Measurements from ENCODE around the gene ZNF75A. TPM values are rescaled to one million over a fixed set of nuclear protein-coding genes. Genes with fewer than 3 reads are reported as not detected.

ZNF75A gene
- total RNA-seq, 1 donor from 2014 or later = 24.6 TPM

- Histone ChIP-seq H3K9me3 (peaks cover 73% of the 10 kb centered on the region), H3K27me3 (no peaks in the 10 kb centered on the region), H3K27ac (no peak overlapping the region), H3K4me3 (no peak overlapping the region), H3K4me1 (no peaks in the 10 kb centered on the region), H3K36me3 (peaks cover 18 to 74% of the 10 kb centered on the region in 2 donors)
- TF ChIP-seq POLR2AphosphoS5 (IDR thresholded peaks at IDR 0.05; ENCODE audit: insufficient read depth in 1 of 2, low read depth in 1 of 2) = no peak
- TF ChIP-seq POLR2A (IDR thresholded peaks at IDR 0.05) = no peak
- no peak for TF ChIP-seq CTCF (IDR thresholded peaks at IDR 0.05)
- intact Hi-C loops (cut with DNase I) = no loop called here
- DNase-seq (ENCODE audit: extremely low spot score in 2 of 2) = no peak
These were observed 12.7 kb upstream of the ZNF75A start for GRCh38 chr16:3292604-3293003.

GRCh38 chr16:3295209-3295608 lies 10.1 kb upstream of the ZNF75A start:
- Histone ChIP-seq H3K36me3 (peaks cover 3 to 56% of the 10 kb centered on the region in 2 donors), H3K27me3 (no peaks in the 10 kb centered on the region), H3K4me1 (no peaks in the 10 kb centered on the region), H3K4me3 (no peak overlapping the region), H3K9me3 (peaks cover 58% of the 10 kb centered on the region), H3K27ac (no peak overlapping the region)
- intact Hi-C loops (cut with DNase I) = no loop called here
- DNase-seq (ENCODE audit: extremely low spot score in 2 of 2) = no peak
- no peak for TF ChIP-seq CTCF (IDR thresholded peaks at IDR 0.05)
- no peak for TF ChIP-seq POLR2AphosphoS5 (IDR thresholded peaks at IDR 0.05; ENCODE audit: insufficient read depth in 1 of 2, low read depth in 1 of 2)
- TF ChIP-seq POLR2A (IDR thresholded peaks at IDR 0.05) = no peak

- no peak for DNase-seq (ENCODE audit: extremely low spot score in 2 of 2)
- Histone ChIP-seq H3K36me3 (peaks cover 0 to 56% of the 10 kb centered on the region in 2 donors), H3K4me3 (no peak overlapping the region), H3K27me3 (no peaks in the 10 kb centered on the region), H3K27ac (no peak overlapping the region), H3K9me3 (peaks cover 54% of the 10 kb centered on the region), H3K4me1 (no peaks in the 10 kb centered on the region)
- intact Hi-C loops (cut with DNase I) = no loop called here
- TF ChIP-seq POLR2A (IDR thresholded peaks at IDR 0.05) = no peak
These were observed 9.5 kb upstream of the ZNF75A start for GRCh38 chr16:3295783-3296182.

GRCh38 chr16:3304370-3304769 lies 927 bp upstream of the ZNF75A start:
- H3K9me3 ChIP-seq = peaks cover 46% of the 10 kb centered on the region

GRCh38 chr16:3306078-3306477 lies 781 bp downstream of the ZNF75A start:
- intact Hi-C loops (cut with DNase I) = no loop called here
- Histone ChIP-seq H3K36me3 (peaks cover 0 to 64% of the 10 kb centered on the region in 2 donors), H3K27me3 (no peaks in the 10 kb centered on the region), H3K4me3 (peak overlapping the region; percentile 79 to 81), H3K9me3 (peaks cover 44% of the 10 kb centered on the region), H3K4me1 (peaks cover 15% of the 10 kb centered on the region), H3K27ac (peak overlapping the region; percentile 74)
- TF ChIP-seq POLR2AphosphoS5 (IDR thresholded peaks at IDR 0.05; ENCODE audit: insufficient read depth in 1 of 2, low read depth in 1 of 2) (no peak), CTCF (IDR thresholded peaks at IDR 0.05) (no peak), POLR2A (IDR thresholded peaks at IDR 0.05) (no peak)
- DNase-seq (ENCODE audit: extremely low spot score in 2 of 2) = no peak

More at GRCh38 chr16:3304370-3304769, 927 bp upstream of the ZNF75A start:
- Histone ChIP-seq H3K27ac (no peak overlapping the region), H3K4me3 (peak overlapping the region; percentile 79 to 81), H3K27me3 (no peaks in the 10 kb centered on the region), H3K36me3 (peaks cover 0 to 72% of the 10 kb centered on the region in 2 donors), H3K4me1 (peaks cover 15% of the 10 kb centered on the region)
- TF ChIP-seq CTCF (IDR thresholded peaks at IDR 0.05) = no peak
- TF ChIP-seq POLR2A (IDR thresholded peaks at IDR 0.05) = no peak
- no peak for TF ChIP-seq POLR2AphosphoS5 (IDR thresholded peaks at IDR 0.05; ENCODE audit: insufficient read depth in 1 of 2, low read depth in 1 of 2)
- no peak for DNase-seq (ENCODE audit: extremely low spot score in 2 of 2)
- intact Hi-C loops (cut with DNase I) = no loop called here
